Spleen (tissue), 7 donors: Measurements from ENCODE around the gene GRK4.
"Not testable (repeated sequence)": the region's sequence is repeated elsewhere in the genome, so short reads cannot be mapped to it uniquely, and the experiment has no call there.

ENCODE experiments used
- POLR2A ChIP-seq, 3 donors: fragments of 450-650 bp; IDR thresholded peaks; one replicate each; pipeline ENCODE4 v1.5.1; 2017; ENCODE audit warnings: antibody characterized with exemption in 3 of 3, mild to moderate bottlenecking in 1 of 3
- TF ChIP-seq, protein P1 (sequence below), 11 experiments: fragments of 200-600 bp in 7 of 11; fragments of 450-650 bp in 4 of 11; sonication (generic) in 4 of 11; IDR thresholded peaks in 8 of 11; conservative IDR thresholded peaks in 3 of 11; 1 replicate in 7 of 11; 2 replicates in 4 of 11; pipeline versions ENCODE4 v1.4.0 to v1.8.0; 2016 to 2021; ENCODE audit warnings: antibody characterized with exemption in 11 of 11, inconsistent platforms in 4 of 11, mild to moderate bottlenecking in 1 of 11
- donor health status: DM: no; HTN: no; CAD: no; lungs with moderate emphysema.
- donor health status: DM: no; HTN: no; CAD: no.
- donor health status: DM: no; HTN: no; CAD: no.

DNA sequence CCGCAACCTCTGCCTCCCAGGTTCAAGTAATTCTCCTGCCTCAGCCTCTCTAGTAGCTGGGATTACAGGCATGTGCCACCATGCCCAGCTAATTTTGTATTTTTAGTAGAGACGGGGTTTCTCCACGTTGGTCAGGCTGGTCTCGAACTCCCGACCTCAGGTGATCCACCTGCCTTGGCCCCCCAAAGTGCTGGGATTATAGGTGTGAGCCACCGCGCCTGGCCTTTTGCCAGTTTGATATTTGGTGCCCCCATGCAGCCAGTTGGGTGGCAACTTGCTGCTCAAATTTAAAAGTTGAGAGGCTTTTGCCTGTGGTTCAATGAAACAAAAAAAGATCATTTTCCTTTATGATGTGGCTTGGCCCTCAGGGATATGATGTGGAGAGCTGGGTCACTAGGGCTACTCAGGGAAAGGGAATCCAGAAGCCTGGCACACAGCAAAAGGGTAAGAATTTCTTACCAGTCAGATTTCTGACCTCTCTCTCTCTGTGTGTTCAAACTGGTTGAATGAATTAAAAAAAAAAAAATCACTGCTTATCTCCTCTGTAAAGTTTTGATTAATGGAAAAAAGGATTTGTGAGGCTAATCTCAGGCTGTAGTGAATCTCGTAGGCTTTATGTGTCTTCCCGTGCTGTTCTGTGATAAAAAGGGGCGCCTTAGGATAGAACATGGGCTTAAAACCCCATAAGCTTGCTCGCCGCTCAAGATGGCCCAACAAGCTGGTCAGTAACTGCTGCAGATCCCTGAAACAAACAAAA, 87.9 kb downstream of the GRK4 start:
- TF ChIP-seq, protein P1, sequence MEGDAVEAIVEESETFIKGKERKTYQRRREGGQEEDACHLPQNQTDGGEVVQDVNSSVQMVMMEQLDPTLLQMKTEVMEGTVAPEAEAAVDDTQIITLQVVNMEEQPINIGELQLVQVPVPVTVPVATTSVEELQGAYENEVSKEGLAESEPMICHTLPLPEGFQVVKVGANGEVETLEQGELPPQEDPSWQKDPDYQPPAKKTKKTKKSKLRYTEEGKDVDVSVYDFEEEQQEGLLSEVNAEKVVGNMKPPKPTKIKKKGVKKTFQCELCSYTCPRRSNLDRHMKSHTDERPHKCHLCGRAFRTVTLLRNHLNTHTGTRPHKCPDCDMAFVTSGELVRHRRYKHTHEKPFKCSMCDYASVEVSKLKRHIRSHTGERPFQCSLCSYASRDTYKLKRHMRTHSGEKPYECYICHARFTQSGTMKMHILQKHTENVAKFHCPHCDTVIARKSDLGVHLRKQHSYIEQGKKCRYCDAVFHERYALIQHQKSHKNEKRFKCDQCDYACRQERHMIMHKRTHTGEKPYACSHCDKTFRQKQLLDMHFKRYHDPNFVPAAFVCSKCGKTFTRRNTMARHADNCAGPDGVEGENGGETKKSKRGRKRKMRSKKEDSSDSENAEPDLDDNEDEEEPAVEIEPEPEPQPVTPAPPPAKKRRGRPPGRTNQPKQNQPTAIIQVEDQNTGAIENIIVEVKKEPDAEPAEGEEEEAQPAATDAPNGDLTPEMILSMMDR (IDR thresholded peaks at IDR 0.05 in 8 of 11, conservative IDR thresholded peaks at IDR 0.05 in 3 of 11) = not testable (repeated sequence)
- TF ChIP-seq POLR2A (IDR thresholded peaks at IDR 0.05) = not testable (repeated sequence)
